Adrenal gland (tissue), 12 donors: Measurements from ENCODE around the gene NMRAL1. TPM values are rescaled to one million over a fixed set of nuclear protein-coding genes. Genes with fewer than 3 reads are reported as not detected.

Source experiments
- DNase-seq, 7 donors: peaks; one replicate each; pipeline ENCODE4 v3.0.0-alpha.2; 2019 to 2020
- H3K27ac ChIP-seq, 5 donors: fragments of 200-600 bp; sonication (generic) in 4 of 5; 1 replicate in 3 of 5; 2 replicates in 2 of 5; pipeline versions ENCODE4 v1.5.1 to v1.8.0; 2016 to 2020; ENCODE audit warnings: mild to moderate bottlenecking in 1 of 5
- H3K27me3 ChIP-seq: fragments of 200-600 bp; 2 replicates; pipeline ENCODE4 v1.8.0; 2021
- H3K36me3 ChIP-seq, 2 donors: fragments of 200-600 bp; replicated peaks in 1 of 2; 1 replicate in 1 of 2; 2 replicates in 1 of 2; pipeline versions ENCODE4 v1.5.1 to v1.8.0; 2018 to 2022
- H3K4me1 ChIP-seq, 2 donors: fragments of 200-600 bp; replicated peaks in 1 of 2; 1 replicate in 1 of 2; 2 replicates in 1 of 2; pipeline versions ENCODE4 v1.5.1 to v1.8.0; 2018 to 2021
- H3K4me3 ChIP-seq, 4 donors: fragments of 200-600 bp; sonication (generic) in 3 of 4; one replicate each; pipeline ENCODE4 v1.5.1; 2016 to 2018
- H3K9me3 ChIP-seq, 3 donors: fragments of 200-600 bp; sonication (generic) in 1 of 3; replicated peaks in 1 of 3; 1 replicate in 2 of 3; 2 replicates in 1 of 3; pipeline versions ENCODE4 v1.5.1 to v1.8.0; 2016 to 2021
- CTCF ChIP-seq, 6 experiments: fragments of 450-650 bp in 4 of 6; fragments of 200-600 bp in 2 of 6; sonication (generic) in 1 of 6; IDR thresholded peaks; 1 replicate in 5 of 6; 2 replicates in 1 of 6; pipeline versions ENCODE4 v1.5.1 to v1.8.0; 2016 to 2021; ENCODE audit warnings: antibody characterized with exemption in 6 of 6, mild to moderate bottlenecking in 2 of 6, moderate library complexity in 1 of 6
- POLR2A ChIP-seq, 2 donors: fragments of 450-650 bp; IDR thresholded peaks; one replicate each; pipeline ENCODE4 v1.6.1; 2017; ENCODE audit warnings: antibody characterized with exemption in 2 of 2, mild to moderate bottlenecking in 2 of 2, moderate library complexity in 1 of 2
- WGBS, 4 donors: extraction: QIAGEN DNeasy Blood & Tissue Kit in 2 of 4; methylation state at CpG; one replicate each; pipeline versions ENCODE4 v1.1.5 to v1.1.7; 2013 to 2017; 5-methylcytosine and 5-hydroxymethylcytosine counted together
- intact Hi-C, 2 donors: fragments of 100-400 bp; cut with DNase I; formaldehyde crosslinking; loops; one replicate each; pipeline versions ENCODE4 v1.14.1 to v1.15.0; 2022 to 2023
- polyA plus RNA-seq, 3 donors: library from polyadenylated mRNA; stranded (reverse); fragments of 200-250 nt in 2 of 3; fragments of 350-450 nt in 1 of 3; fragmentation: Illumina TruSeq in 1 of 3; extraction: RNeasy Lipid Tissue Mini Kit (QIAGEN cat#74804) in 1 of 3; gene quantifications; one replicate each; pipeline ENCODE4 v1.2.3, GENCODE V29; 2013 to 2014
- total RNA-seq, 9 donors: library from RNA; depleted of rRNA in 4 of 9; stranded (reverse); fragments of >200 nt in 4 of 9; fragments of 120-200 nt in 1 of 9; fragmentation: NEBNext Ultra II Directional in 1 of 9; extraction: Animal tissue kit (Norgen Biotek cat#: 25700) in 1 of 9; gene quantifications; one replicate each; pipeline versions ENCODE4 v1.1.0 to v1.2.4, GENCODE V29; 2013 to 2023
- donor health status: healthy with polysubstance abuse.
- donor health status: Bipolar disorder and iron deficiency.
- donor health status: DM: yes; HTN: yes; CAD: no.
- donor health status: DM: no; HTN: no; CAD: no.
- donor health status: DM: no; HTN: no; CAD: no.
- donor health status: DM: yes; HTN: yes; CAD: no.

Gene NMRAL1
- total and polyA plus RNA-seq, 12 donors = 35.0 to 139 (median 79.7) TPM

GRCh38 chr16:4426021-4426684, 48.3 kb downstream of the NMRAL1 start:
- DNase-seq = peak in 1 of 7 donors; percentile 30
- intact Hi-C loops = no loop called here
- WGBS, 4 donors = 2 to 4% (median 3%) methylated on average over 17 to 31 of the region's 31 CpGs
- peaks cover 18 to 19% of the 10 kb centered on the region in 2 donors for H3K4me1 ChIP-seq
- H3K27ac ChIP-seq = peak overlapping the region; percentile 77 to 98 (median 96)
- H3K9me3 ChIP-seq = no peaks in the 10 kb centered on the region
- peak overlapping the region; percentile 54 to 72 (median 70) for H3K4me3 ChIP-seq
- TF ChIP-seq CTCF (IDR thresholded peaks at IDR 0.05) = no peak
- TF ChIP-seq POLR2A (IDR thresholded peaks at IDR 0.05) = no peak
- peaks cover 0 to under 1% of the 10 kb centered on the region in 2 donors for H3K36me3 ChIP-seq
- H3K27me3 ChIP-seq = no peaks in the 10 kb centered on the region

GRCh38 chr16:4425378-4426020, 48.9 kb downstream of the NMRAL1 start, which contains the start of gene DNAJA3:
Gene DNAJA3, plus strand, starts transcription at chr16:4425868. Its CDS starts 14 bp downstream, at chr16:4425882.
- Histone ChIP-seq H3K4me3 (peak within 1 kb of the TSS; percentile 54 to 72 (median 70)), H3K36me3 (no peaks in the 10 kb centered on the region), H3K27ac (peak within 1 kb of the TSS; percentile 77 to 98 (median 96)), H3K4me1 (peaks cover 18 to 19% of the 10 kb centered on the region in 2 donors), H3K9me3 (no peaks in the 10 kb centered on the region), H3K27me3 (no peaks in the 10 kb centered on the region)
- TF ChIP-seq CTCF (IDR thresholded peaks at IDR 0.05) = no peak
- peak; percentile 42 to 88 for TF ChIP-seq POLR2A (IDR thresholded peaks at IDR 0.05)
- DNase-seq = peak; percentile 92 to 97 (median 94)
- intact Hi-C loops = no loop called here
- WGBS, 4 donors = 0 to 1% (median 1%) methylated on average over 32 to 68 of the region's 68 CpGs

- Histone ChIP-seq H3K4me3 (no peak overlapping the region), H3K4me1 (peaks cover 18 to 24% of the 10 kb centered on the region in 2 donors), H3K27ac (peak overlapping the region in 4 of 5 donors; percentile 48 to 85 (median 76)), H3K27me3 (no peaks in the 10 kb centered on the region), H3K9me3 (no peaks in the 10 kb centered on the region), H3K36me3 (no peaks in the 10 kb centered on the region)
- no peak for DNase-seq
- TF ChIP-seq POLR2A (IDR thresholded peaks at IDR 0.05) (no peak), CTCF (IDR thresholded peaks at IDR 0.05) (no peak)
- intact Hi-C loops = no loop called here
- 69 to 71% (median 70%) methylated on average over 8 of the region's 8 CpGs for WGBS, 4 donors
Observed at GRCh38 chr16:4420505-4421105, 53.8 kb downstream of the NMRAL1 start.

- Histone ChIP-seq H3K4me1 (peaks cover 19 to 28% of the 10 kb centered on the region in 2 donors), H3K27ac (peak overlapping the region; percentile 2 to 85 (median 73)), H3K4me3 (no peak overlapping the region), H3K36me3 (no peaks in the 10 kb centered on the region), H3K9me3 (no peaks in the 10 kb centered on the region), H3K27me3 (no peaks in the 10 kb centered on the region)
- intact Hi-C loops = no loop called here
- 33 to 50% (median 42%) methylated on average over 6 to 7 of the region's 7 CpGs for WGBS, 4 donors
- TF ChIP-seq CTCF (IDR thresholded peaks at IDR 0.05) = no peak
- TF ChIP-seq POLR2A (IDR thresholded peaks at IDR 0.05) = peak in 1 of 2 donors; percentile 61
- peak; percentile 66 to 92 (median 87) for DNase-seq
Observed at GRCh38 chr16:4419402-4419959, 54.9 kb downstream of the NMRAL1 start.
